Measurements from ENCODE around the gene PLEKHG4B. TPM values are rescaled to one million over a fixed set of nuclear protein-coding genes. Genes with fewer than 3 reads are reported as not detected.

The PLEKHG4B gene
- polyA plus RNA-seq, 1 donor from 2014 or later: 0.78 TPM

DNA sequence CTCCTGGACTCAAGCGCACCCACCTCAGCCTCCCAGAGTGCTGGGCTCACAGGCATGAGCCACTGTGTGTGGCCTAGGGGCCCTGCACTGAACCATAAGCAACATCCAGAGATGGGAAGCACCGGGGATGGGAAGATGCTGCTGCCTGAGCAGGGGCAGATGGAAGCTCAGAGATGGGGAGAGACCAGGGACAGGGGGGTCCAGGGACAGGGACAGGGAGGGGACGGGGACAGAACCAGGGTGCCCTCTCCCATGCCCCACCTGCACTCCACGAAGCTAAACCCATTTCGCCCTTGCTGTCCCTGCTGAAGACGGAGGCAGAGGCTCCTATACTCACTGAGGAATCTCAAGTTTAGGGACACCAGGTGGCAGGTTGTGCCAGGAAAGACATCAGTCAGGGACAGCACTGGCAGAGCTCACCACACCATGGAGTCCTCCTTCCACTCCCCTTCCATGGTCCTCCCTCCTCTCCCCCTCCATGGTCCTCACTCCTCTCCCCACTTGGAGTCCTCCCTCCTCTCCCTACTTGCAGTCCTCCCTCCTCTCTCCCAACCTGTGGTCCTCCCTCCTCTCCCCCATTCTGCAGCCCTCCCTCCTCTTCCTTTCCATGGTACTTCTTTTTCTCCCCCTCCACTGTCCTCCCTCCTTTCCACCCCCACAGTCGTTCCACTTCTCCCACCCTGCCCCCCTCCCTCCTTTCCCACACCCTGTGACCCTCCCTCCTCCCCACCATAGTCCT is 53.8 kb downstream of the PLEKHG4B start:
- no peak overlapping the region for H2AFZ ChIP-seq (ENCODE audit: low read depth, low read length)
- H3K36me3 ChIP-seq (ENCODE audit: insufficient read depth, low read length): no peaks in the 10 kb centered on the region
- no peaks in the 10 kb centered on the region for H3K27me3 ChIP-seq (ENCODE audit: insufficient read depth, low read depth, low read length)
- no peak overlapping the region for H3K4me3 ChIP-seq (ENCODE audit: low read length)
- peaks cover 8% of the 10 kb centered on the region for H3K9me3 ChIP-seq (ENCODE audit: low read length)
- H3F3A ChIP-seq (ENCODE audit: insufficient read depth, low read length, poor library complexity, severe bottlenecking): no peaks in the 10 kb centered on the region
- H3K79me2 ChIP-seq (replicated peaks; ENCODE audit: insufficient read depth, low read length): no peaks in the 10 kb centered on the region
- no peak overlapping the region for H3K4me2 ChIP-seq (ENCODE audit: low read length)
- no peaks in the 10 kb centered on the region for H3K9me2 ChIP-seq (ENCODE audit: insufficient read depth, low read length)
- TF ChIP-seq, protein P1, sequence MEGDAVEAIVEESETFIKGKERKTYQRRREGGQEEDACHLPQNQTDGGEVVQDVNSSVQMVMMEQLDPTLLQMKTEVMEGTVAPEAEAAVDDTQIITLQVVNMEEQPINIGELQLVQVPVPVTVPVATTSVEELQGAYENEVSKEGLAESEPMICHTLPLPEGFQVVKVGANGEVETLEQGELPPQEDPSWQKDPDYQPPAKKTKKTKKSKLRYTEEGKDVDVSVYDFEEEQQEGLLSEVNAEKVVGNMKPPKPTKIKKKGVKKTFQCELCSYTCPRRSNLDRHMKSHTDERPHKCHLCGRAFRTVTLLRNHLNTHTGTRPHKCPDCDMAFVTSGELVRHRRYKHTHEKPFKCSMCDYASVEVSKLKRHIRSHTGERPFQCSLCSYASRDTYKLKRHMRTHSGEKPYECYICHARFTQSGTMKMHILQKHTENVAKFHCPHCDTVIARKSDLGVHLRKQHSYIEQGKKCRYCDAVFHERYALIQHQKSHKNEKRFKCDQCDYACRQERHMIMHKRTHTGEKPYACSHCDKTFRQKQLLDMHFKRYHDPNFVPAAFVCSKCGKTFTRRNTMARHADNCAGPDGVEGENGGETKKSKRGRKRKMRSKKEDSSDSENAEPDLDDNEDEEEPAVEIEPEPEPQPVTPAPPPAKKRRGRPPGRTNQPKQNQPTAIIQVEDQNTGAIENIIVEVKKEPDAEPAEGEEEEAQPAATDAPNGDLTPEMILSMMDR (IDR thresholded peaks at IDR 0.05; ENCODE audit: poor library complexity, severe bottlenecking): no peak
- TF ChIP-seq EP300 (conservative IDR thresholded peaks at IDR 0.05; ENCODE audit: poor library complexity, severe bottlenecking) (no peak), TAF1 (IDR thresholded peaks at IDR 0.05; ENCODE audit: low read depth) (no peak), RAD21 (conservative IDR thresholded peaks at IDR 0.05) (no peak), SMC3 (conservative IDR thresholded peaks at IDR 0.05; ENCODE audit: poor library complexity) (no peak), MXI1 (conservative IDR thresholded peaks at IDR 0.05; ENCODE audit: poor library complexity, severe bottlenecking) (no peak)
- H3K9ac ChIP-seq (ENCODE audit: low read length): no peak overlapping the region
- no peak overlapping the region for H3K27ac ChIP-seq (ENCODE audit: low read length)
- H4K20me1 ChIP-seq (ENCODE audit: insufficient read depth): no peaks in the 10 kb centered on the region

DNA sequence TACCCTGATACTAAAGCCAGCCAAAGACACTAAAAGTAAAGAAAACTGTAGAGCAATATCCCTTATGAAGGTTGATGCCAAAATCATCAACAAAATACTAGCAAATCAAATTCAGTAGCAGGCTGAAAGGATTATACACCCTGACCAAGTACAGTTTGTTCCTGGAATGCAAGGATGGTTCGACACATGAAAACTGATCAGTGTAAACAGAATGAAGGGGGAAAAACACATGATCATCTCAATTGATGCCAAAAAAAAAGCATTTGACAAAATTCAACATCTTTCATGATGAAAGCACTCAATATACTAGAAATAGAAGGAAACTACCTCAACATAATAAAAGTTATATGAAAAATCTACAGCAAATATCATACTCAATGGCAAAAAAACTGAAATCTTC is 55.8 kb downstream of the PLEKHG4B start:
- Histone ChIP-seq H3K27me3 (ENCODE audit: insufficient read depth, low read depth, low read length) (no peaks in the 10 kb centered on the region), H4K20me1 (ENCODE audit: insufficient read depth) (no peaks in the 10 kb centered on the region), H3F3A (ENCODE audit: insufficient read depth, low read length, poor library complexity, severe bottlenecking) (no peaks in the 10 kb centered on the region), H3K4me2 (ENCODE audit: low read length) (no peak overlapping the region), H2AFZ (ENCODE audit: low read depth, low read length) (no peak overlapping the region), H3K79me2 (replicated peaks; ENCODE audit: insufficient read depth, low read length) (no peaks in the 10 kb centered on the region), H3K36me3 (ENCODE audit: insufficient read depth, low read length) (no peaks in the 10 kb centered on the region), H3K9me2 (ENCODE audit: insufficient read depth, low read length) (no peaks in the 10 kb centered on the region), H3K9ac (ENCODE audit: low read length) (no peak overlapping the region), H3K4me3 (ENCODE audit: low read length) (no peak overlapping the region), H3K9me3 (ENCODE audit: low read length) (peaks cover 8% of the 10 kb centered on the region), H3K27ac (ENCODE audit: low read length) (no peak overlapping the region)
- no peak for TF ChIP-seq MXI1 (conservative IDR thresholded peaks at IDR 0.05; ENCODE audit: poor library complexity, severe bottlenecking)
- TF ChIP-seq, protein P2, sequence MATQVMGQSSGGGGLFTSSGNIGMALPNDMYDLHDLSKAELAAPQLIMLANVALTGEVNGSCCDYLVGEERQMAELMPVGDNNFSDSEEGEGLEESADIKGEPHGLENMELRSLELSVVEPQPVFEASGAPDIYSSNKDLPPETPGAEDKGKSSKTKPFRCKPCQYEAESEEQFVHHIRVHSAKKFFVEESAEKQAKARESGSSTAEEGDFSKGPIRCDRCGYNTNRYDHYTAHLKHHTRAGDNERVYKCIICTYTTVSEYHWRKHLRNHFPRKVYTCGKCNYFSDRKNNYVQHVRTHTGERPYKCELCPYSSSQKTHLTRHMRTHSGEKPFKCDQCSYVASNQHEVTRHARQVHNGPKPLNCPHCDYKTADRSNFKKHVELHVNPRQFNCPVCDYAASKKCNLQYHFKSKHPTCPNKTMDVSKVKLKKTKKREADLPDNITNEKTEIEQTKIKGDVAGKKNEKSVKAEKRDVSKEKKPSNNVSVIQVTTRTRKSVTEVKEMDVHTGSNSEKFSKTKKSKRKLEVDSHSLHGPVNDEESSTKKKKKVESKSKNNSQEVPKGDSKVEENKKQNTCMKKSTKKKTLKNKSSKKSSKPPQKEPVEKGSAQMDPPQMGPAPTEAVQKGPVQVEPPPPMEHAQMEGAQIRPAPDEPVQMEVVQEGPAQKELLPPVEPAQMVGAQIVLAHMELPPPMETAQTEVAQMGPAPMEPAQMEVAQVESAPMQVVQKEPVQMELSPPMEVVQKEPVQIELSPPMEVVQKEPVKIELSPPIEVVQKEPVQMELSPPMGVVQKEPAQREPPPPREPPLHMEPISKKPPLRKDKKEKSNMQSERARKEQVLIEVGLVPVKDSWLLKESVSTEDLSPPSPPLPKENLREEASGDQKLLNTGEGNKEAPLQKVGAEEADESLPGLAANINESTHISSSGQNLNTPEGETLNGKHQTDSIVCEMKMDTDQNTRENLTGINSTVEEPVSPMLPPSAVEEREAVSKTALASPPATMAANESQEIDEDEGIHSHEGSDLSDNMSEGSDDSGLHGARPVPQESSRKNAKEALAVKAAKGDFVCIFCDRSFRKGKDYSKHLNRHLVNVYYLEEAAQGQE (IDR thresholded peaks at IDR 0.05; ENCODE audit: borderline replicate concordance): no peak
- TF ChIP-seq EP300 (conservative IDR thresholded peaks at IDR 0.05; ENCODE audit: poor library complexity, severe bottlenecking): no peak
- TF ChIP-seq, protein P1 (IDR thresholded peaks at IDR 0.05; ENCODE audit: poor library complexity, severe bottlenecking): no peak
- no peak for TF ChIP-seq RAD21 (conservative IDR thresholded peaks at IDR 0.05)
- no peak for TF ChIP-seq SMC3 (conservative IDR thresholded peaks at IDR 0.05; ENCODE audit: poor library complexity)
- no peak for TF ChIP-seq EZH2 (IDR thresholded peaks at IDR 0.05; ENCODE audit: borderline replicate concordance, insufficient read depth, low read length, poor library complexity, severe bottlenecking)
- no peak for TF ChIP-seq POLR2AphosphoS5 (IDR thresholded peaks at IDR 0.05)
